OCI-LY7 (cell line): ENCODE results near the gene CORIN.

ENCODE experiments used
- CTCF ChIP-seq: fragments of 200-600 bp; sonication (generic); conservative IDR thresholded peaks from 2 replicates; pipeline ENCODE4 v1.5.1; 2014; ENCODE audit warnings: mild to moderate bottlenecking, antibody characterized with exemption, low read length, moderate library complexity, mixed read lengths
- EZH2phosphoT487 ChIP-seq: fragments of 200-600 bp; sonication (generic); IDR thresholded peaks from 2 replicates; pipeline ENCODE4 v1.6.1; 2018; ENCODE audit warnings: low read depth, borderline replicate concordance, mild to moderate bottlenecking, mixed run types, antibody characterized with exemption, low read length, moderate library complexity, mixed read lengths

- TF ChIP-seq CTCF (no peak), EZH2phosphoT487 (no peak)
Observed at GRCh38 chr4:47567511-47567910, 270.4 kb downstream of the CORIN start.
